GM12865 (cell line): ENCODE measurements around the gene MAP2K5.

ENCODE experiments used
- DNase-seq: peaks from one replicate; pipeline ENCODE4 v3.0.0; 2010; ENCODE audit warnings: low read depth
- H3K4me3 ChIP-seq: 2 replicates; pipeline ENCODE4 v1.5.1; 2011; ENCODE audit warnings: mild to moderate bottlenecking, low read depth, low read length, control low read depth
- TF ChIP-seq, protein P1 (sequence below): IDR thresholded peaks from 2 replicates; pipeline ENCODE4 v1.5.1; 2011; ENCODE audit warnings: low read length, control low read depth, low read depth, inconsistent platforms; ENCODE audit not compliant: insufficient read depth; ENCODE audit errors: missing control alignments

The MAP2K5 gene

DNA sequence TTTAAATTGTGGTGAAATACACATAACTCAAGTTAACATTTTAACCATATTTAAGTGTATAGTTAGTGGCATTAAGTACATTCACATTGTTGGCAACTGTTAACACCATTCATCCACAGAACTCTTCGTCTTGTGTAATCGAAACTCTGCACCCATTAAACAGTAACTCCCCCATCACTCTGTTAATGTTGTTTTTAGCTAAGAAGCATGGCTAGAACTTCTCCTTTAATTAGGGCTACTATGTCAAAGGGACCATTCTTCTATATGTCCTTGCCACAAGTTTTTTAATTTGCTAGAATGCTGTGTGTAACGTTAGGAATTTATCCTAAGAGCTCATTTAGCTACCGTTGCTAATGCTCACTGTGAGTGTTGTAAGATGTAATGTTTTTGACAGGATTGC, 60.6 kb downstream of the MAP2K5 start:
- TF ChIP-seq, protein P1, sequence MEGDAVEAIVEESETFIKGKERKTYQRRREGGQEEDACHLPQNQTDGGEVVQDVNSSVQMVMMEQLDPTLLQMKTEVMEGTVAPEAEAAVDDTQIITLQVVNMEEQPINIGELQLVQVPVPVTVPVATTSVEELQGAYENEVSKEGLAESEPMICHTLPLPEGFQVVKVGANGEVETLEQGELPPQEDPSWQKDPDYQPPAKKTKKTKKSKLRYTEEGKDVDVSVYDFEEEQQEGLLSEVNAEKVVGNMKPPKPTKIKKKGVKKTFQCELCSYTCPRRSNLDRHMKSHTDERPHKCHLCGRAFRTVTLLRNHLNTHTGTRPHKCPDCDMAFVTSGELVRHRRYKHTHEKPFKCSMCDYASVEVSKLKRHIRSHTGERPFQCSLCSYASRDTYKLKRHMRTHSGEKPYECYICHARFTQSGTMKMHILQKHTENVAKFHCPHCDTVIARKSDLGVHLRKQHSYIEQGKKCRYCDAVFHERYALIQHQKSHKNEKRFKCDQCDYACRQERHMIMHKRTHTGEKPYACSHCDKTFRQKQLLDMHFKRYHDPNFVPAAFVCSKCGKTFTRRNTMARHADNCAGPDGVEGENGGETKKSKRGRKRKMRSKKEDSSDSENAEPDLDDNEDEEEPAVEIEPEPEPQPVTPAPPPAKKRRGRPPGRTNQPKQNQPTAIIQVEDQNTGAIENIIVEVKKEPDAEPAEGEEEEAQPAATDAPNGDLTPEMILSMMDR = no peak
- no peak for DNase-seq

DNA sequence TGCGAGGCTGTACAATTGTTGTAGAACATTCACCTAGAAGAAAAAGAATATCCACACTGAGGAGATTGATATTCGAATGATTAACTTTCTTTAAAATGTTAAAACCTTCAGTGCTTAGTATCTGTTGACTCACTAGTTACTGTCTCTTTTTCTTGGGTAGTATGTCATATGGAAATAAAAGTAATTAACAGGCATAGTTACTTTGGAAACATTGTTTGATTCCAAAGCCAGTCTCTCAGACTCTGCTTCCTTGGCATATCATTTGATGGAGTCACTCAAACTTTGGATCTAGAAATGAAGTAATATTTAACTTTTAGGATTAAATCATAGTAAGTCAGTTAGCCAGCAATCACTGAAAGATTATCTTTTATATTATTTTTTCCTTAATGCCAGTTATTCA, 63.4 kb downstream of the MAP2K5 start:
- TF ChIP-seq, protein P1 = no peak
- H3K4me3 ChIP-seq = no peak overlapping the region
- no peak for DNase-seq

More for the DNA sequence above, 60.6 kb downstream of the MAP2K5 start:
- H3K4me3 ChIP-seq = no peak overlapping the region

GRCh38 chr15:67606742-67607141, 64.2 kb downstream of the MAP2K5 start:
- H3K4me3 ChIP-seq = no peak overlapping the region
- DNase-seq = no peak
- TF ChIP-seq, protein P1 = no peak

- H3K4me3 ChIP-seq = no peak overlapping the region
- DNase-seq = no peak
- TF ChIP-seq, protein P1 = no peak
Measured at GRCh38 chr15:67607329-67607728, 64.8 kb downstream of the MAP2K5 start.

GRCh38 chr15:67607959-67608637, 65.6 kb downstream of the MAP2K5 start:
- no peak for DNase-seq
- TF ChIP-seq, protein P1 = no peak
- no peak overlapping the region for H3K4me3 ChIP-seq

- TF ChIP-seq, protein P1 = no peak
- DNase-seq = no peak
- H3K4me3 ChIP-seq = no peak overlapping the region
Measured at GRCh38 chr15:67608638-67608959, 66.1 kb downstream of the MAP2K5 start.
